Gastroesophageal sphincter (tissue), 3 donors: Measurements from ENCODE around the gene PRDM1.

ENCODE experiments used
- EP300 ChIP-seq: sonication (generic); formaldehyde crosslinking; IDR thresholded peaks from one replicate; pipeline ENCODE4 v1.6.1; 2017; ENCODE audit warnings: antibody characterized with exemption, mild to moderate bottlenecking
- POLR2A ChIP-seq, 2 donors: fragments of 450-650 bp; IDR thresholded peaks; one replicate each; pipeline ENCODE4 v1.6.1; 2017; ENCODE audit warnings: antibody characterized with exemption in 2 of 2, mild to moderate bottlenecking in 2 of 2, moderate library complexity in 1 of 2
- TF ChIP-seq, protein P1 (sequence below), 4 experiments: fragments of 200-600 bp in 2 of 4; fragments of 450-650 bp in 2 of 4; sonication (generic) in 1 of 4; IDR thresholded peaks; one replicate each; pipeline ENCODE4 v1.5.1; 2017 to 2019; ENCODE audit warnings: antibody characterized with exemption in 4 of 4, mild to moderate bottlenecking in 2 of 4, moderate library complexity in 2 of 4

DNA sequence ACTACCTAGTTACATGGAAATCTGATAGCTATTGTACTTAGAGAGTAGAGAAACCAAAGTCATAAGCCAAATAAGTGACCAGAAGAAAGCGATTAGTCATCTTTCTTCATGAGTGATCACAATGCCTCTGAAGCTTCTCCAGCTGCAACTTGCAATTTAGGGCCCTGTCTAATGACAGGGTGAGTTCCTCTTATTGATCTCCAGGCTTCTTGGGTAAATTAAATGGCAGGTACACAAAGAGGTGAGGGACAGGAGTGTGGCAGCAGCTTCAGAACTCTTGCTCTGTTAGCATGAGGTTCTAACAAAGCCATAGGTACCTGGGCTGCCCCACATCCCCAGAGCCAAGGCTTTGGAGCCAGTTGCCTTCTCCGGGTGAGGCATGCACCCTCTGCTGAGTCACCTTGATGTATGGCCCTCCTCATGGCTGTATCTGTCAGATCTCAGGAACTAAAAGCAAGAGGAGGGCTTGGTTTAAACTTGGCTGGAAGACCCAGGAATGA, 60.8 kb downstream of the PRDM1 start:
- TF ChIP-seq, protein P1, sequence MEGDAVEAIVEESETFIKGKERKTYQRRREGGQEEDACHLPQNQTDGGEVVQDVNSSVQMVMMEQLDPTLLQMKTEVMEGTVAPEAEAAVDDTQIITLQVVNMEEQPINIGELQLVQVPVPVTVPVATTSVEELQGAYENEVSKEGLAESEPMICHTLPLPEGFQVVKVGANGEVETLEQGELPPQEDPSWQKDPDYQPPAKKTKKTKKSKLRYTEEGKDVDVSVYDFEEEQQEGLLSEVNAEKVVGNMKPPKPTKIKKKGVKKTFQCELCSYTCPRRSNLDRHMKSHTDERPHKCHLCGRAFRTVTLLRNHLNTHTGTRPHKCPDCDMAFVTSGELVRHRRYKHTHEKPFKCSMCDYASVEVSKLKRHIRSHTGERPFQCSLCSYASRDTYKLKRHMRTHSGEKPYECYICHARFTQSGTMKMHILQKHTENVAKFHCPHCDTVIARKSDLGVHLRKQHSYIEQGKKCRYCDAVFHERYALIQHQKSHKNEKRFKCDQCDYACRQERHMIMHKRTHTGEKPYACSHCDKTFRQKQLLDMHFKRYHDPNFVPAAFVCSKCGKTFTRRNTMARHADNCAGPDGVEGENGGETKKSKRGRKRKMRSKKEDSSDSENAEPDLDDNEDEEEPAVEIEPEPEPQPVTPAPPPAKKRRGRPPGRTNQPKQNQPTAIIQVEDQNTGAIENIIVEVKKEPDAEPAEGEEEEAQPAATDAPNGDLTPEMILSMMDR (IDR thresholded peaks at IDR 0.05) = no peak
- no peak for TF ChIP-seq POLR2A (IDR thresholded peaks at IDR 0.05)
- TF ChIP-seq EP300 = no peak
